ENCODE results near the gene SLCO1C1. TPM values are rescaled to one million over a fixed set of nuclear protein-coding genes. Genes with fewer than 3 reads are reported as not detected.
A peak's percentile ranks its signal among the peaks of the same experiment; 100 is the strongest.

SLCO1C1 gene
- total RNA-seq, 1 donor from 2014 or later: not detected

GRCh38 chr12:20696181-20696905 lies 1.2 kb downstream of the SLCO1C1 start:
- peak overlapping the region; percentile 68 for H3K27ac Mint-ChIP-seq
- Histone ChIP-seq H3K4me3 (no peak overlapping the region), H3K27ac (no peak overlapping the region)

DNA sequence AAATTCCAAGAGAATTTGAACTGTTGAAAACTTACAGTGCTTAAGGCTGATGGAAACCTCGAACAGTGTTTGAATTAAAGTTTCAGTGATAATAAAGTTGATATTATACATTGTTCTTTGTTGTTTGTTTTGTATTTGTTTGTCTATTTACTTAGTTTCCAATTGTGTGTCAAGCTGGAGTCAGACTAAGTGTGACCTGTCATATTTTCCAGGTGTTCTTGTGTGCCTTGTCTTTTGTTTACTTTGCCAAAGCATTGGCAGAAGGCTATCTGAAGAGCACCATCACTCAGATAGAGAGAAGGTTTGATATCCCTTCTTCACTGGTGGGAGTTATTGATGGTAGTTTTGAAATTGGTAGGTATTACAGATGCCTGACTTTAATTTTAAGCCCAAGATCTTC lies 6.0 kb downstream of the SLCO1C1 start:
- Histone ChIP-seq H3K27me3 (no peaks in the 10 kb centered on the region), H2AFZ (replicated peaks) (no peak overlapping the region), H3K9ac (no peak overlapping the region), H3K27ac (no peak overlapping the region), H3K79me2 (ENCODE audit: low read depth) (no peaks in the 10 kb centered on the region), H3F3A (ENCODE audit: low read depth) (peaks cover 4% of the 10 kb centered on the region), H3K4me1 (peaks cover 8% of the 10 kb centered on the region), H3K4me2 (no peak overlapping the region), H3K36me3 (no peaks in the 10 kb centered on the region), H4K20me1 (ENCODE audit: low read depth) (no peaks in the 10 kb centered on the region), H3K4me3 (no peak overlapping the region), H3K9me3 (ENCODE audit: low read depth) (no peaks in the 10 kb centered on the region)
- no peaks in the 10 kb centered on the region for H3K27me3 Mint-ChIP-seq (ENCODE audit: insufficient read depth, low read depth)
- no peak for DNase-seq (ENCODE audit: low spot score)
- no peaks in the 10 kb centered on the region for H3K36me3 Mint-ChIP-seq
- H3K9me3 Mint-ChIP-seq: no peaks in the 10 kb centered on the region
- no peak overlapping the region for H3K4me3 Mint-ChIP-seq
- TF ChIP-seq EZH2 (IDR thresholded peaks at IDR 0.05): no peak
- TF ChIP-seq, protein P1, sequence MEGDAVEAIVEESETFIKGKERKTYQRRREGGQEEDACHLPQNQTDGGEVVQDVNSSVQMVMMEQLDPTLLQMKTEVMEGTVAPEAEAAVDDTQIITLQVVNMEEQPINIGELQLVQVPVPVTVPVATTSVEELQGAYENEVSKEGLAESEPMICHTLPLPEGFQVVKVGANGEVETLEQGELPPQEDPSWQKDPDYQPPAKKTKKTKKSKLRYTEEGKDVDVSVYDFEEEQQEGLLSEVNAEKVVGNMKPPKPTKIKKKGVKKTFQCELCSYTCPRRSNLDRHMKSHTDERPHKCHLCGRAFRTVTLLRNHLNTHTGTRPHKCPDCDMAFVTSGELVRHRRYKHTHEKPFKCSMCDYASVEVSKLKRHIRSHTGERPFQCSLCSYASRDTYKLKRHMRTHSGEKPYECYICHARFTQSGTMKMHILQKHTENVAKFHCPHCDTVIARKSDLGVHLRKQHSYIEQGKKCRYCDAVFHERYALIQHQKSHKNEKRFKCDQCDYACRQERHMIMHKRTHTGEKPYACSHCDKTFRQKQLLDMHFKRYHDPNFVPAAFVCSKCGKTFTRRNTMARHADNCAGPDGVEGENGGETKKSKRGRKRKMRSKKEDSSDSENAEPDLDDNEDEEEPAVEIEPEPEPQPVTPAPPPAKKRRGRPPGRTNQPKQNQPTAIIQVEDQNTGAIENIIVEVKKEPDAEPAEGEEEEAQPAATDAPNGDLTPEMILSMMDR (IDR thresholded peaks at IDR 0.05): no peak
- no peak for TF ChIP-seq EZH2phosphoT487 (IDR thresholded peaks at IDR 0.05)
- no peak overlapping the region for H3K27ac Mint-ChIP-seq
- peaks cover 10% of the 10 kb centered on the region for H3K4me1 Mint-ChIP-seq

More at GRCh38 chr12:20696181-20696905, 1.2 kb downstream of the SLCO1C1 start:
- H3K36me3 ChIP-seq: no peaks in the 10 kb centered on the region
- no peak overlapping the region for H3K9ac ChIP-seq
- peaks cover 21% of the 10 kb centered on the region for H3K4me1 ChIP-seq
- no peaks in the 10 kb centered on the region for H4K20me1 ChIP-seq (ENCODE audit: low read depth)
- Mint-ChIP-seq H3K27me3 (ENCODE audit: insufficient read depth, low read depth) (peaks cover 3% of the 10 kb centered on the region), H3K4me1 (peaks cover 23% of the 10 kb centered on the region), H3K4me3 (no peak overlapping the region), H3K36me3 (no peaks in the 10 kb centered on the region), H3K9me3 (no peaks in the 10 kb centered on the region)
- H3F3A ChIP-seq (ENCODE audit: low read depth): peaks cover 10% of the 10 kb centered on the region
- H3K4me2 ChIP-seq: no peak overlapping the region
- no peaks in the 10 kb centered on the region for H3K27me3 ChIP-seq
- H3K9me3 ChIP-seq (ENCODE audit: low read depth): no peaks in the 10 kb centered on the region
- H2AFZ ChIP-seq (replicated peaks): peak overlapping the region; percentile 66
- H3K79me2 ChIP-seq (ENCODE audit: low read depth): no peaks in the 10 kb centered on the region
- TF ChIP-seq EZH2 (IDR thresholded peaks at IDR 0.05) (no peak), EZH2phosphoT487 (IDR thresholded peaks at IDR 0.05) (no peak)
- TF ChIP-seq, protein P1 (IDR thresholded peaks at IDR 0.05): no peak
- no peak for DNase-seq (ENCODE audit: low spot score)

- H3K79me2 ChIP-seq (ENCODE audit: low read depth): no peaks in the 10 kb centered on the region
- no peaks in the 10 kb centered on the region for H3K4me1 Mint-ChIP-seq
- H3K4me2 ChIP-seq: no peak overlapping the region
- no peak for TF ChIP-seq EZH2 (IDR thresholded peaks at IDR 0.05)
- no peak overlapping the region for H3K4me3 Mint-ChIP-seq
- no peak overlapping the region for H3K9ac ChIP-seq
- H3K36me3 ChIP-seq: no peaks in the 10 kb centered on the region
- no peaks in the 10 kb centered on the region for H3K27me3 ChIP-seq
- no peaks in the 10 kb centered on the region for H3K4me1 ChIP-seq
- H3K27ac ChIP-seq: no peak overlapping the region
- H3K27me3 Mint-ChIP-seq (ENCODE audit: insufficient read depth, low read depth): no peaks in the 10 kb centered on the region
- H3K4me3 ChIP-seq: no peak overlapping the region
- H3K9me3 ChIP-seq (ENCODE audit: low read depth): no peaks in the 10 kb centered on the region
- no peak overlapping the region for H3K27ac Mint-ChIP-seq
- no peaks in the 10 kb centered on the region for H3K36me3 Mint-ChIP-seq
- H3F3A ChIP-seq (ENCODE audit: low read depth): no peaks in the 10 kb centered on the region
- H4K20me1 ChIP-seq (ENCODE audit: low read depth): no peaks in the 10 kb centered on the region
- DNase-seq (ENCODE audit: low spot score): no peak
- no peaks in the 10 kb centered on the region for H3K9me3 Mint-ChIP-seq
- no peak overlapping the region for H2AFZ ChIP-seq (replicated peaks)
Measured at GRCh38 chr12:20704860-20705259, 9.7 kb downstream of the SLCO1C1 start.

DNA sequence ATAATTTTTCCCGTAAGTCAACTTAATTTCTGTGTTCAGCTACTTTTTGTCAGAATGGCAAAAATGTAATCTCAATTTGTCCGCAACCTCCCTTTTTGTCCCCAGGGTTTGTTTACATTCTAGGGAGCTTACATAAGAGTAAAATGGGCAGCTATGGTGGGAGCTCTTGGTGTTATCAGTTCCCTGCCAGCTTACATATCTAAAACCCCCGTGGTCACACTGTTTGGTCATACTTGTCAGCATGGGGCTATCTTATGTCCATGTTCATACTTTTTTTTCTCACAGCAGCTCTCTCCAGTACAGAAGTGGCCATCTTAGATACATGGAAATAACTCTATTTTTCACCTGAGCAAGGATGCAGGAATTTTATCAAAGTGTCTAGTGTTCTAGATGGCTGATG lies 16.7 kb downstream of the SLCO1C1 start:
- Histone ChIP-seq H3K79me2 (ENCODE audit: low read depth) (no peaks in the 10 kb centered on the region), H3K36me3 (no peaks in the 10 kb centered on the region), H3K4me1 (no peaks in the 10 kb centered on the region), H3K27ac (no peak overlapping the region), H3K9me3 (ENCODE audit: low read depth) (no peaks in the 10 kb centered on the region), H3F3A (ENCODE audit: low read depth) (no peaks in the 10 kb centered on the region), H3K4me3 (no peak overlapping the region), H3K9ac (no peak overlapping the region), H3K4me2 (no peak overlapping the region), H4K20me1 (ENCODE audit: low read depth) (no peaks in the 10 kb centered on the region), H2AFZ (replicated peaks) (no peak overlapping the region), H3K27me3 (no peaks in the 10 kb centered on the region)
- H3K4me1 Mint-ChIP-seq: no peaks in the 10 kb centered on the region
- H3K27ac Mint-ChIP-seq: no peak overlapping the region
- no peak for TF ChIP-seq EZH2 (IDR thresholded peaks at IDR 0.05)
- TF ChIP-seq EZH2phosphoT487 (IDR thresholded peaks at IDR 0.05): no peak
- TF ChIP-seq, protein P1 (IDR thresholded peaks at IDR 0.05): no peak
- no peaks in the 10 kb centered on the region for H3K9me3 Mint-ChIP-seq
- H3K36me3 Mint-ChIP-seq: no peaks in the 10 kb centered on the region
- H3K27me3 Mint-ChIP-seq (ENCODE audit: insufficient read depth, low read depth): no peaks in the 10 kb centered on the region
- no peak for DNase-seq (ENCODE audit: low spot score)
- no peak overlapping the region for H3K4me3 Mint-ChIP-seq
